ENCODE results near the gene PLEKHO2. TPM values are rescaled to one million over a fixed set of nuclear protein-coding genes. Genes with fewer than 3 reads are reported as not detected.

The PLEKHO2 gene
- total and polyA plus RNA-seq, 10 donors, result 33.9 to 249 (median 141) TPM

GRCh38 chr15:64884679-64885078 is 43.0 kb downstream of the PLEKHO2 start:
- Histone ChIP-seq H3K27me3 (replicated peaks in 1 of 7) (no peaks in the 10 kb centered on the region), H3K9me3 (no peaks in the 10 kb centered on the region), H3K4me3 (no peak overlapping the region), H3K36me3 (no peaks in the 10 kb centered on the region), H3K27ac (peak overlapping the region in 7 of 8 donors; percentile 73 to 99 (median 83)), H3K4me1 (peaks cover 28 to 75% (median 53%) of the 10 kb centered on the region in 6 donors)
- no peak for DNase-seq
- no peak for TF ChIP-seq CTCF (IDR thresholded peaks at IDR 0.05 in 8 of 11, conservative IDR thresholded peaks at IDR 0.05 in 3 of 11)
- TF ChIP-seq POLR2AphosphoS5 (IDR thresholded peaks at IDR 0.05), result no peak
- TF ChIP-seq POLR2A (IDR thresholded peaks at IDR 0.05), result no peak
- 74 to 92% (median 82%) methylated on average over 5 of the region's 5 CpGs for WGBS, 5 donors
- intact Hi-C loops (cut with DNase I; ENCODE audit: low total_unique reads), result no loop called here

DNA sequence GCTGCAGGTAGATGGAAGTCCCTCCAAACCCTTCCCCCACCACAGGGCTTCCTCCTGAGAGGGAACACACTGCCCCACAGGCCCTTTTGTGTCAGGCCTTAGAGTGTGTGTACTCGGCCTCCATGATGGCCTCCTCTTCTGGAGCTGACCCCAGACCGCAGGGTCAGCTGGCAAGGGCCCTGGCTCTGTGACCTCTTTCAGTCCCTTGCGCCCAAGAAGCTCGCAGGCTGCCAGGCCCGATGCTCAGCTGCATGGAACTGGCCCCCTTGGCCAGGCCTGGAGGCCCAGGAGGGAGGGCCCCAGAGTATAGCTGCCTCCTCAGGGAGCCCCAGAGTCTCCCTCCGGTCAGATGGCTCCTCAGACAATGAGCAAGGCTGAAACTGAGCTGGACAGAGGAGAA is 46.6 kb downstream of the PLEKHO2 start:
- Histone ChIP-seq H3K4me1 (peaks cover 35 to 71% (median 54%) of the 10 kb centered on the region in 6 donors), H3K9me3 (no peaks in the 10 kb centered on the region), H3K4me3 (no peak overlapping the region), H3K27me3 (replicated peaks in 1 of 7) (no peaks in the 10 kb centered on the region), H3K36me3 (no peaks in the 10 kb centered on the region), H3K27ac (peak overlapping the region in 2 of 8 donors; percentile 30 to 99)
- DNase-seq, result no peak
- intact Hi-C loops (cut with DNase I; ENCODE audit: low total_unique reads), result no loop called here
- TF ChIP-seq CTCF (IDR thresholded peaks at IDR 0.05 in 8 of 11, conservative IDR thresholded peaks at IDR 0.05 in 3 of 11) (no peak), POLR2A (IDR thresholded peaks at IDR 0.05) (no peak), POLR2AphosphoS5 (IDR thresholded peaks at IDR 0.05) (peak in 1 of 3 donors; percentile 42)
- WGBS, 5 donors, result 56 to 100% (median 91%) methylated on average over 1 to 6 of the region's 6 CpGs

DNA sequence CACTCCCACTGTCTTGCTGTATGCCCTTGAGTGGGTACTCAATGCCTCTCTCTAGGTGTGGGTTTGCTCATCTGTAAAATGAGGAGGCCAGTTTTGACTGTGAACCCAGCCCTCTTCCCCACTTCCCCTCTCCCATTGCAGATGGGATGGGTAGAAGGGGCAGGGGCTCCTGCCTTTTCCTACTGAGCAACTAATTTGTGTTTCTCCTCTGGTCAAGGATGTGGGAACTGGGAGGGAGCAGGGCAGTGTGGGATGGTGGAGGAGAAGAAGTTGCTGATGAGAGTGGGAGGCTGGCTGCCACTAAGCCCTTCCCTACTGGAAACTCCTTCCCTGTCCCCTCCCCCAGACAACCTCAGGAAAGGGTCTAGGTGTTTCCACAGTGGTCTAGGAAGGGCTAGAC is 49.8 kb downstream of the PLEKHO2 start:
- intact Hi-C loops (cut with DNase I; ENCODE audit: low total_unique reads), result no loop called here
- TF ChIP-seq CTCF (IDR thresholded peaks at IDR 0.05 in 8 of 11, conservative IDR thresholded peaks at IDR 0.05 in 3 of 11) (no peak), POLR2A (IDR thresholded peaks at IDR 0.05) (no peak), POLR2AphosphoS5 (IDR thresholded peaks at IDR 0.05) (no peak)

DNA sequence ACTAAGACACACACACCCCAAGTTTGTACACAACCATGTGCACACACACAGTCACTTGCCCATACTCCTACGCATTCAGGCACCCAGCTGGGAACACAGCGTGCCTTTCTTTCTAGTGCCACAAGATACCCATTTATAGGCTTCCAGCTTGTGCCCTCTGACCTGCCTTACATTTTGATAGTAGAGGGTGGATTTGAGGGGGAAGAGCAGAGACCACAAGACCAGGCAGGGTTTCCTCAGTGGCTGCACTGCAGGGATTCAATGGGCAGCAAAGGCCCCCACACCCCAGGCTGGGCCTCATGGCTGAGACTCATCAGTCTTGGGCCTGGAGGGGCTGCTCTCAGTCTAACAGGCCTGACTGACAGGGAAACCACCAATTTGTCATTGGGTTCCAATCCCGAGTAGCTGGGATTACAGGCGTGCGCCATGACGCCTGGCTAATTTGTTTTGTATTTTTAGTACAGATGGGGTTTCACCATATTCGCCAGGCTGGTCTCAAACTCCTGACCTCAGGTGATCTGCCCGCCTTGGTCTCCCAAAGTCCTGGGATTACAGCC is 51.2 kb downstream of the PLEKHO2 start:
- H3K4me3 ChIP-seq, result peak overlapping the region in 3 of 8 donors; percentile 22 to 63 (median 28)
- H3K9me3 ChIP-seq, result no peaks in the 10 kb centered on the region
- intact Hi-C loops (cut with DNase I; ENCODE audit: low total_unique reads), result no loop called here
- peak overlapping the region; percentile 87 to 99 (median 96) for H3K27ac ChIP-seq
- H3K36me3 ChIP-seq, result no peaks in the 10 kb centered on the region
- TF ChIP-seq POLR2A (IDR thresholded peaks at IDR 0.05), result no peak
- TF ChIP-seq CTCF (IDR thresholded peaks at IDR 0.05 in 8 of 11, conservative IDR thresholded peaks at IDR 0.05 in 3 of 11), result no peak
- peak in 1 of 3 donors; percentile 41 for TF ChIP-seq POLR2AphosphoS5 (IDR thresholded peaks at IDR 0.05)
- 55 to 72% (median 68%) methylated on average over 8 of the region's 8 CpGs for WGBS, 5 donors
- H3K27me3 ChIP-seq (replicated peaks in 1 of 7), result no peaks in the 10 kb centered on the region
- peaks cover 58 to 85% (median 73%) of the 10 kb centered on the region in 6 donors for H3K4me1 ChIP-seq
- DNase-seq, result peak; percentile 64

More for the DNA sequence above, 49.8 kb downstream of the PLEKHO2 start:
- Histone ChIP-seq H3K27ac (peak overlapping the region; percentile 69 to 99 (median 96)), H3K36me3 (no peaks in the 10 kb centered on the region), H3K9me3 (no peaks in the 10 kb centered on the region), H3K4me1 (peaks cover 44 to 73% (median 61%) of the 10 kb centered on the region in 6 donors), H3K27me3 (replicated peaks in 1 of 7) (no peaks in the 10 kb centered on the region), H3K4me3 (peak overlapping the region in 1 of 8 donors; percentile 27)
- DNase-seq, result no peak
